ENCODE measurements around the gene KNDC1.
"Not testable (repeated sequence)": the region's sequence is repeated elsewhere in the genome, so short reads cannot be mapped to it uniquely, and the experiment has no call there.

The KNDC1 gene

GRCh38 chr10:133126431-133127290 lies 33.4 kb upstream of the KNDC1 start:
- DNase-seq (ENCODE audit: low spot score): peak; percentile 28

- DNase-seq (ENCODE audit: low spot score): peak; percentile 82
Observed at GRCh38 chr10:133127291-133128125, 32.5 kb upstream of the KNDC1 start.

GRCh38 chr10:133128126-133129070 lies 31.6 kb upstream of the KNDC1 start:
- DNase-seq (ENCODE audit: low spot score): no peak

- DNase-seq (ENCODE audit: low spot score): peak; percentile 8
Observed at GRCh38 chr10:133129071-133129858, 30.8 kb upstream of the KNDC1 start.

- no peak for DNase-seq (ENCODE audit: low spot score)
Observed at GRCh38 chr10:133129859-133130495, 30.0 kb upstream of the KNDC1 start.

- DNase-seq (ENCODE audit: low spot score): no peak
Observed at GRCh38 chr10:133130602-133131001, 29.4 kb upstream of the KNDC1 start.

- no peak for DNase-seq (ENCODE audit: low spot score)
Observed at GRCh38 chr10:133131053-133131452, 29.0 kb upstream of the KNDC1 start.

- no peak for DNase-seq (ENCODE audit: low spot score)
Observed at GRCh38 chr10:133131734-133132472, 28.1 kb upstream of the KNDC1 start.

GRCh38 chr10:133132473-133133291 lies 27.3 kb upstream of the KNDC1 start:
- no peak for DNase-seq (ENCODE audit: low spot score)

- peak; percentile 15 for DNase-seq (ENCODE audit: low spot score)
Observed at GRCh38 chr10:133133471-133134231, 26.4 kb upstream of the KNDC1 start.

GRCh38 chr10:133134411-133135115 lies 25.5 kb upstream of the KNDC1 start:
- DNase-seq (ENCODE audit: low spot score): no peak

- DNase-seq (ENCODE audit: low spot score): no peak
Observed at GRCh38 chr10:133135116-133135465, 24.9 kb upstream of the KNDC1 start.

- not testable (repeated sequence) for DNase-seq (ENCODE audit: low spot score)
Observed at GRCh38 chr10:133137486-133138145, 22.4 kb upstream of the KNDC1 start.

- peak; percentile 48 for DNase-seq (ENCODE audit: low spot score)
Observed at GRCh38 chr10:133139551-133140065, 20.4 kb upstream of the KNDC1 start.

- peak; percentile 16 for DNase-seq (ENCODE audit: low spot score)
Observed at GRCh38 chr10:133140417-133141143, 19.4 kb upstream of the KNDC1 start.
